Activated CD8-positive, alpha-beta memory T cell treated with anti-CD3 and anti-CD28 coated beads, Interleukin-2, amount 10 ng/mL, durations not matched to agents 7 days and 5 days (primary cell): ENCODE measurements around the gene OR11H6. TPM values are rescaled to one million over a fixed set of nuclear protein-coding genes. Genes with fewer than 3 reads are reported as not detected.

Source experiments
- total RNA-seq, 2 experiments: library from RNA; stranded (reverse); gene quantifications; one replicate each; pipeline ENCODE4 v1.2.3, GENCODE V29; 2021

Gene OR11H6
- total RNA-seq, 2 experiments from 2014 or later: not detected

Other genes with a start within 250 kb of the OR11H6 start
- gene OR4K15, start 248.1 kb upstream of the OR11H6 start, total RNA-seq: not detected
- not detected for gene OR4Q2, start 221.5 kb upstream of the OR11H6 start, total RNA-seq
- gene OR4K14, start 204.4 kb upstream of the OR11H6 start, total RNA-seq: not detected
- gene OR4K13, start 187.7 kb upstream of the OR11H6 start, total RNA-seq: not detected
- gene OR4L1, start 163.7 kb upstream of the OR11H6 start, total RNA-seq: not detected
- gene OR4K17, start 113.0 kb upstream of the OR11H6 start, total RNA-seq: not detected
- not detected for gene OR4N5, start 84.9 kb upstream of the OR11H6 start, total RNA-seq
- not detected for gene OR11G2, start 32.8 kb upstream of the OR11H6 start, total RNA-seq
- not detected for gene OR11H7, start 5.3 kb downstream of the OR11H6 start, total RNA-seq
- not detected for gene OR11H4, start 15.6 kb downstream of the OR11H6 start, total RNA-seq
- 10 to 100 TPM; 22.4 to 24.4 TPM for gene TTC5, start 82.2 kb downstream of the OR11H6 start, total RNA-seq
- gene CCNB1IP1, start 109.6 kb downstream of the OR11H6 start, total RNA-seq: 10 to 100 TPM; 39.0 to 39.5 TPM
- gene PARP2, start 119.9 kb downstream of the OR11H6 start, total RNA-seq: 10 to 100 TPM; 32.6 to 38.4 TPM
- gene TEP1, start 189.8 kb downstream of the OR11H6 start, total RNA-seq: 10 to 100 TPM; 44.9 to 52.9 TPM
- gene KLHL33, start 212.5 kb downstream of the OR11H6 start, total RNA-seq: under 1 TPM; 0.44 to 0.59 TPM
- 10 to 100 TPM; 42.8 to 53.0 TPM for gene OSGEP, start 231.1 kb downstream of the OR11H6 start, total RNA-seq
- gene APEX1, start 231.5 kb downstream of the OR11H6 start, total RNA-seq: 100 to 1,000 TPM; 112 to 179 TPM
- gene PIP4P1, start 237.7 kb downstream of the OR11H6 start, total RNA-seq: 10 to 100 TPM; 30.9 to 31.7 TPM
- gene PNP, start 245.7 kb downstream of the OR11H6 start, total RNA-seq: 100 to 1,000 TPM; 173 to 194 TPM